Rectal smooth muscle tissue (tissue), 1 donor: ENCODE results near the gene TCTA.

ENCODE experiments used
- H3K27ac ChIP-seq: one replicate; pipeline ENCODE4 v1.7.0; 2013; ENCODE audit warnings: low read depth, low read length, inconsistent platforms
- H3K27me3 ChIP-seq: one replicate; pipeline ENCODE4 v1.7.0; 2013; ENCODE audit warnings: low read length; ENCODE audit not compliant: control insufficient read depth, insufficient read depth
- H3K36me3 ChIP-seq: one replicate; pipeline ENCODE4 v1.7.0; 2013; ENCODE audit warnings: low read length; ENCODE audit not compliant: control insufficient read depth, insufficient read depth
- H3K4me1 ChIP-seq: one replicate; pipeline ENCODE4 v1.7.0; 2013; ENCODE audit warnings: low read length; ENCODE audit not compliant: control insufficient read depth, insufficient read depth
- H3K4me3 ChIP-seq: one replicate; pipeline ENCODE4 v1.7.0; 2013; ENCODE audit warnings: low read length
- H3K9ac ChIP-seq: one replicate; pipeline ENCODE4 v1.7.0; 2013; ENCODE audit warnings: low read length

The TCTA gene

DNA sequence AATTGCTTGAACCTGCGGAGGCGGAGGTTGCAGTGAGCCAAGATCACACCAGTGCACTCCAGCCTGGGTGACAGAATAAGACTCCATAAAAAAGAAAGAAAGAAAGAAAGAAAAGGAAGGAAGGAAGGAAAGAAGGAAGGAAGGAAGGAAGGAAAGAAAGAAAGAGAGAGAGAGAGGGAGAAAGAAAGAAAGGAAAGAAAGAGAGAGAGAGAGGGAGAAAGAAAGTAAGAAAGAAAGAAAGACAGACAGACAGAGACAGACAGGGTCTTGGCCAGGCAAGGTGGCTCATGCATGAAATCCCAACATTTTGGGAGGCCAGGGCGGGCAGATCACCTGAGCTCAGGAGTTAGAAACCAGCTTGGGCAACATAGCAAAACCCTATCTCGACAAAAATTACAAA, 41.4 kb downstream of the TCTA start:
- Histone ChIP-seq H3K27ac (no peak overlapping the region), H3K36me3 (no peaks in the 10 kb centered on the region), H3K4me1 (no peaks in the 10 kb centered on the region), H3K4me3 (no peak overlapping the region), H3K27me3 (no peaks in the 10 kb centered on the region), H3K9ac (no peak overlapping the region)

DNA sequence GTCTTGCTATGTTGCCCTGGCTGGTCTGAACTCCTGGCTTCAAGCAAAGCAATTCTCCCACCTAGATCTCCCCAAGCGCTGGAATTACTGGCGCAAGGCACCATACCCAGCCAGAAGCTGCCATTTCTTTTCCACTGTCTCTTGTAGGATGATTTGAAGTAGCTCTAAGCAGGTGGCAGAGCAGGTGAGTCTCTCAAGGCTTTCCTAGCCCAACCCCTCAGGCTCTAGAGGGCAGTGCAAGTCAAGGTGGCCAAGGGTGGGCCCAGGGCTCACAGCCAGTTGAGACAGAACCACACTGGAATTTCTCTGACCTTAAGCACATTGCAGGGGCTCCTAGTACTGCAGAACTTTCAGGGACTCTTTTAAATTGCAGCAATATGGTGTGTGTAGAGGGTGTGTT, 42.2 kb downstream of the TCTA start:
- H3K4me1 ChIP-seq: no peaks in the 10 kb centered on the region
- H3K36me3 ChIP-seq: no peaks in the 10 kb centered on the region
- H3K4me3 ChIP-seq: no peak overlapping the region
- H3K9ac ChIP-seq: no peak overlapping the region
- H3K27me3 ChIP-seq: no peaks in the 10 kb centered on the region
- H3K27ac ChIP-seq: no peak overlapping the region

DNA sequence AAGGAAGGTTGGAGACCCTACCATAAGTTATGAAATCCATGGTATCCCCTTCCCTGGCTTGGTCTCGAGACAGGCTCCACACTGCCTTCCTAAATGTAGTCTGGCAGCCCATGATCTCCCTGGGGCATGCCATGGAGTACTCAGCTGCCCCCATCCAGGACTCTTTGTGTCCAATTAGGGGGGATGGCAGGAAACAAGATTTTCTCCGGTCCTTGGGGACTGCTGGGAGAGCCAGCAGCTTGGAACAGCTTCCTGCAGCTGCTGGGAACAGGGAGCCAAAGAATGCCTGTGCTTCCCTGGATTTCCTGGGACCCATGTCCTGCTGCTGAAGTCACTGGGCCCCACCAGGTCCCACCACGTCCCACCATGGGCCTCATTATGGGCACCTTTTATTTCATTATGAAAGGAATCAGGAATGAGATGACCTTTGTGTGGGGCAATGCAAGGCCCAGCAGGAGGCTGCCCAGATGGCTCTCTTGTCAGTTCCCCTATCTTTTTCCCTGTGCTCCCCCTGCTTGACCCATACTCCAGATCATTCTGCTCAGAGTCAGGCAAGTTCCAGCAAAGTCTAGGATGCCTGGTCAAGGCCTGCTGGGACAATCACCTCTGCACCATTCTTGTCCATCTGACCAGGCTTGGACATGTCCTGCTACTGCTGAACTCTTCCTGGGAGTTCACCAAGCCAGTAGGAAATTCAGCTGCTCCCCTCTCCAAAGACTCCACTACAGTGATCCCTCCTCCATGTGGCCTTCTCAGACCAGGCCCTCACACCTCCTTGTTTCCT, 42.9 kb downstream of the TCTA start:
- no peaks in the 10 kb centered on the region for H3K36me3 ChIP-seq
- H3K4me3 ChIP-seq: no peak overlapping the region
- H3K27ac ChIP-seq: no peak overlapping the region
- no peaks in the 10 kb centered on the region for H3K4me1 ChIP-seq
- H3K9ac ChIP-seq: no peak overlapping the region
- no peaks in the 10 kb centered on the region for H3K27me3 ChIP-seq

DNA sequence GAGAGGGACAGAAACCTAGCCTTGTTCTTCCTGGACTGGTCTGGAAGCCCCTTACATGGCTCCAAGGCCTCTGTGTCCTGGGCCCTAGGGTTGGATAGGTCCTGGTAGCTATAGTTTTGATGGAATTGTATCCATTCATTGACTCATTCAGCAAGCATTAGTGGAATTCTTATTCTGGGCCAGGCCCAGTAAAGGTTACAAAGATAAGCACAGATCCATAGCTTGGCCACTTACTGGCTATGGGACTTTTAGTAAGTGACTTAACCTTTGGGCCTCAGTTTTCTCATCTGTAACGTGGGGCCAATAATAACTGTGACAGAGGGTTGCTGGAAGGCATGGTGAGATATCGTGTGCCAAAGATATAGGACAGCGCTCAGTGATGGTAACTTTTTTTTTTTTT, 44.2 kb downstream of the TCTA start:
- Histone ChIP-seq H3K36me3 (no peaks in the 10 kb centered on the region), H3K4me1 (no peaks in the 10 kb centered on the region), H3K27ac (no peak overlapping the region), H3K9ac (no peak overlapping the region), H3K27me3 (no peaks in the 10 kb centered on the region), H3K4me3 (no peak overlapping the region)

DNA sequence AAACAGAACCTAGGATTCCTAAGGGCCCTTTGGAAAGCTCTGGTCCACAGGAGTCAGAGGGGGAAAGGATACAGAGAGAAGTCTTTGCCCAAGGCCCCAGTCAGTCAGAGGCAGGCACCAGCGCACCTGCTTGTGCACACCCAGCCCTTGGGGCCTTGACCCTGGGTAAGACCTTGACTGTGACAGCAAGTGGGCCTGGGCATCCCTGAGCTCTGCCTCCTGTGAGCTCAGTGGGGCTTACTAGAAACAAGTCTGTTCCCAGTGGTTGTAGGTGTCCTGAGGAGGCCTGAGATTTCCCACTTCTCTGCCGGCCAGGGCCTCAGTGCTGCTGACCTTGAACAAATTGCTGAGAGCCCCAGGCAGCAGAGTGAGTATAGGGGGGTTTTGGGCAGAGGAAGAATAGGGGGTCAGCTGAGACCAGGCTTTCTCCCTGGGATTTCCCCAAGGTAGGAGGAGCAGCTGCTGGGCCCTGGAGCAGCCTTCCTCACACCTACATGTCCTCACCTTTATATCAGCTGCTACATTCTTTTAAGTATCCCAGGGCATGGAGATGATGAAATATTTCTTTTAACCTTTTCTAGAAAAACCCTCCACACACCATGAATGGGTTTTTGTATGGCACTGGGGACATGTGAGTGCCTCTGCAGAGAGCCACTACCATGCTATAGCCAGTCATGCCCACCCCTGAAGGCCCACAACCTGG, 48.1 kb downstream of the TCTA start:
- Histone ChIP-seq H3K27ac (no peak overlapping the region), H3K9ac (no peak overlapping the region), H3K36me3 (no peaks in the 10 kb centered on the region), H3K4me3 (no peak overlapping the region), H3K27me3 (no peaks in the 10 kb centered on the region), H3K4me1 (no peaks in the 10 kb centered on the region)

DNA sequence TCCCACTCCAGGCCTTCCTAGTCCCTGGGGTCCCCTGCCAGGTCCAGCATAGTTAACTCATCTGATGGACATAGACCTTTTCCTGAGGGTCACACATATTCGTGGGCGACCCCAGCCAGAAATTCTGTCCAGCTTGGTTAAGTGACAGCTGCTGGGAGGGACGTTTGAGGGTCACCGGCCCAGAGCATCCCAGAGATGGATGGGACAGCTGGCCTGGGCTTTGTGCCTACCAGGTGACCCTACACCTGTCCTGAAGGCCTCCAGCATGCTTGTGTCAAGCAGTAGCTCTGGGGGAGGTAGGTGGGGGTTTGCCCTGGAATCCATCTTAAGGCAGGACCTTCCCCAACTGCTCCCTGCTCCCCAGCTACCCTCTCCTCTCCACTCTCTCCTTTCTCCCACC, 48.7 kb downstream of the TCTA start:
- H3K4me3 ChIP-seq: no peak overlapping the region
- H3K36me3 ChIP-seq: no peaks in the 10 kb centered on the region
- H3K27ac ChIP-seq: no peak overlapping the region
- no peaks in the 10 kb centered on the region for H3K27me3 ChIP-seq
- no peaks in the 10 kb centered on the region for H3K4me1 ChIP-seq
- no peak overlapping the region for H3K9ac ChIP-seq

DNA sequence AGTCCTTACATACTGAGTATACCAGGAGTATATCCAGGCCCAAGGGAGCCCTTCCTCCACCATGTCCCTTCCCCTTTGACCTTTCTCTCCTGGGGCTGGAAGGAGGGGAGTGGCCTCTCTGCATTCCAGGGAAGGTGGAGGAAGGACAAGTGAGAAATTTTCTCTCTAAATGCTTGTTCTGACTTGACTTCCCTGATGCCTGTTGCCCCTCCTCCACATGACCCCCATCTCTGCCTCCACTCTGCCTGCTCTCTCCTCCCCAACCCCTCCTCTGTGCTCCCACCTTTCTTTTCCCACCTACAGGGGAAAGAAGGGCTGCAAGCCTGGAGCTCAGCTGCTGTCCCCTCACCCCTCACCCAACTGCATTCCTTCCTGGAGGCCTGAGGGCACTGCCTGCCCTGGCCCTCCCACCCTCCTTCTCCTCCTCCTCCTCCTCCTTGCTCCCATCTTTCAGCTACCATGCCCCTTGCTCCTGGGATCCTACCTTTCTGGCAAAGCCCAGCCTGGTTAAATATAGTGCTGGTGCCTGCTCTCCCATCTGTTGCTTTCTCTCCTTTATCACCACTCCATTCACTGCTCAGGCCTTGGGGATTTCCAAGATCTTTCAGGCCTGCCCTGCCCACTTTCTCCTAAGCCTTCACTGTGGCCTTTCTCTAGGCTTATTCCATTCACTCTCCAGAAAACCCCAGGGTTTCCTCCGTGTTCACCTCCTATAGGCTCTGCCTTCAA, 49.4 kb downstream of the TCTA start:
- Histone ChIP-seq H3K9ac (no peak overlapping the region), H3K27ac (no peak overlapping the region)

DNA sequence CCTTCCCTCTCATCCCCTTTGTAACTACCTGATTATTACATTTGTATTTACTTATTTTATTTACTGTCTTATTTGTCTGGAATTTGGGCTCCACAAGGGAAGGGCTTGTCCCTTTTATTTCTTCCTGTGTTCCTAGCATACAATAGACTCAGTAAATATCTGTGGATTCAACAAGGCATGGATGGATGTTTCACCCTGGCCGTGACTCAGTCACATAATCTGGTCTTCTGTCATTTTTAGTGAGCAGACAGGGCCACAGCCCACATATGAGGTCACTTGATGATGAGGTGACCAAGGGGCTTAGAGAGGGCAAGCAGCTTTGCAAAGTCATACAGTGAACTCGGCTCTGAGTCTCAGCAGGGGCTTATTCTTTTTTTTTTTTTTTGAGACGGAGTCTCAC, 50.0 kb downstream of the TCTA start:
- Histone ChIP-seq H3K27ac (no peak overlapping the region), H3K36me3 (no peaks in the 10 kb centered on the region)

More for the DNA sequence above, 49.4 kb downstream of the TCTA start:
- H3K4me3 ChIP-seq: no peak overlapping the region
- H3K27me3 ChIP-seq: no peaks in the 10 kb centered on the region
- H3K4me1 ChIP-seq: no peaks in the 10 kb centered on the region
- H3K36me3 ChIP-seq: no peaks in the 10 kb centered on the region

DNA sequence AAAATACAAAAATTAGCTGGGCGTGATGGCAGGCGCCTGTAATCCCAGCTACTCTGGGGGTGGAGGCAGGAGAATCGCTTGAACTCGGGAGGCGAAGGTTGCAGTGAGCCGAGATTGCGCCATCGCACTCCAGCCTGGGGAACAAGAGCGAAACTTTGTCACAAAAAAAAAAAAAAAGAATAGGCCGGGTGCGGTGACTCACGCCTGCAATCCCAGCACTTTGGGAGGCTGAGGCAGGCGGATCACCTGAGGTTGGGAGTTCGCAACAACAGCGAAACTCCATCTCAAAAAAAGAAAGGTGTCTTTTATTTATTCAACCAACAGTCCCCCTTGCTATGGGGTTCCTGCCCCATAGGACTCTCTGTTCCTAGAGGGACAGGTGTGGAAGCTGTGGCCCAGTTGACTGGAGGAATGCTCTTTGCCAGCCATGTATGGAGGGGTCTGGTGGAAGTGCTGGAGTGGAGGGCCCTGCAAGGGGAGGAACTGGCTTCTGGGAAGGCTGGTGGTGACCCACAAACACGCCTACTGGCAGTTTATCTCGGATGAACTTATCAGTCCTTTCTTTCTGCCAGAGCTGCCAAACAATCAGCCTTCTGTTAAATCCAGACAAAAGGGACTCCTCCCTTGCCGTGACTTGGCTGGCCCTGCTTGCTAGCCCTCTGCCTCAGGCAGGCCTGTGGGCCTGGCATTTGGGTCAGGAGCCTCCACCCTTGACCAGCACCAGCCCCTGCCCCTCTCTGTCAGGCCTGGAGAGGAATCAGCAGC, 53.2 kb downstream of the TCTA start:
- no peaks in the 10 kb centered on the region for H3K36me3 ChIP-seq
- H3K27ac ChIP-seq: no peak overlapping the region
- no peaks in the 10 kb centered on the region for H3K27me3 ChIP-seq
- H3K9ac ChIP-seq: no peak overlapping the region
- no peak overlapping the region for H3K4me3 ChIP-seq
- H3K4me1 ChIP-seq: peaks cover 14% of the 10 kb centered on the region

More for the DNA sequence above, 50.0 kb downstream of the TCTA start:
- Histone ChIP-seq H3K4me1 (no peaks in the 10 kb centered on the region), H3K27me3 (no peaks in the 10 kb centered on the region), H3K4me3 (no peak overlapping the region), H3K9ac (no peak overlapping the region)
